HEK293 (cell line): ENCODE results near the gene FAM149B1.
A peak's percentile ranks its signal among the peaks of the same experiment; 100 is the strongest.

Experiments
- CTCF ChIA-PET: fragments of 350-600 bp; formaldehyde crosslinking; extraction: SDS; loops from one replicate; lab custom pipeline; 2021; ENCODE audit warnings: antibody characterized with exemption; lab: Yijun Ruan, JAX
- POLR2A ChIA-PET: fragments of 300-600 bp; formaldehyde crosslinking; extraction: SDS; loops from one replicate; lab custom pipeline; 2020; ENCODE audit warnings: antibody characterized with exemption, inconsistent platforms; lab: Yijun Ruan, JAX
- H3K27ac ChIP-seq: fragments of 200-500 bp; sonication (Bioruptor generic); 2 replicates; pipeline ENCODE4 v1.5.1; 2014; ENCODE audit warnings: low read depth, low read length, control low read depth, inconsistent platforms; ENCODE audit errors: extremely low read depth
- H3K36me3 ChIP-seq, 2 experiments: fragments of 200-500 bp in 1 of 2; sonication (Bioruptor generic) in 1 of 2; 1 replicate in 1 of 2; 2 replicates in 1 of 2; pipeline ENCODE4 v1.5.1; 2014 to 2017; ENCODE audit warnings: inconsistent platforms in 2 of 2, low read length in 2 of 2; ENCODE audit not compliant: control insufficient read depth in 2 of 2, insufficient read depth in 1 of 2
- H3K4me1 ChIP-seq: fragments of 200-500 bp; sonication (Bioruptor generic); 2 replicates; pipeline ENCODE4 v1.5.1; 2014; ENCODE audit warnings: mild to moderate bottlenecking, low read length, inconsistent platforms; ENCODE audit not compliant: control insufficient read depth, insufficient read depth
- H3K4me3 ChIP-seq: 2 replicates; pipeline ENCODE4 v1.5.1; 2011; ENCODE audit warnings: low read depth, mild to moderate bottlenecking, control low read depth, low read length, moderate library complexity
- H3K9me3 ChIP-seq: fragments of 200-500 bp; sonication (Bioruptor generic); 2 replicates; pipeline ENCODE4 v1.5.1; 2014; ENCODE audit warnings: low read depth, low read length, inconsistent platforms; ENCODE audit not compliant: control insufficient read depth, insufficient read depth
- GLI2 ChIP-seq: fragments of 450-650 bp; formaldehyde crosslinking; IDR thresholded peaks from 2 replicates; pipeline ENCODE4; 2017; ENCODE audit warnings: missing biosample characterization, missing genetic modification characterization, low read depth, borderline replicate concordance
- HOXC10 ChIP-seq: sonication (generic); formaldehyde crosslinking; IDR thresholded peaks from 2 replicates; pipeline ENCODE4 v1.8.1; 2023; ENCODE audit warnings: mild to moderate bottlenecking, missing genetic modification reagents
- RBAK ChIP-seq: fragments of 450-650 bp; formaldehyde crosslinking; IDR thresholded peaks from 2 replicates; pipeline ENCODE4 v1.5.1; 2016; ENCODE audit warnings: missing biosample characterization, missing genetic modification characterization
- ZBTB1 ChIP-seq: fragments of 450-650 bp; formaldehyde crosslinking; IDR thresholded peaks from 2 replicates; pipeline ENCODE4 v1.5.1; 2016; ENCODE audit warnings: missing biosample characterization, missing genetic modification characterization
- ZNF239 ChIP-seq: fragments of 450-650 bp; formaldehyde crosslinking; IDR thresholded peaks from 2 replicates; pipeline ENCODE4 v1.5.1; 2016; ENCODE audit warnings: missing biosample characterization, missing genetic modification characterization
- ZNF423 ChIP-seq: fragments of 450-650 bp; formaldehyde crosslinking; IDR thresholded peaks from 2 replicates; pipeline ENCODE4 v1.5.1; 2016; ENCODE audit warnings: missing biosample characterization, missing genetic modification characterization
- ZNF433 ChIP-seq: fragments of 450-650 bp; formaldehyde crosslinking; IDR thresholded peaks from 2 replicates; pipeline ENCODE4 v1.5.1; 2016; ENCODE audit warnings: missing biosample characterization, missing genetic modification characterization, low read depth
- ZNF558 ChIP-seq: fragments of 450-650 bp; formaldehyde crosslinking; IDR thresholded peaks from 2 replicates; pipeline ENCODE4 v1.5.1; 2016; ENCODE audit warnings: missing biosample characterization, missing genetic modification characterization
- ZNF610 ChIP-seq: fragments of 450-650 bp; formaldehyde crosslinking; IDR thresholded peaks from 2 replicates; pipeline ENCODE4 v1.5.1; 2016; ENCODE audit warnings: missing biosample characterization, missing genetic modification characterization, borderline replicate concordance
- ZNF624 ChIP-seq: fragments of 450-650 bp; formaldehyde crosslinking; IDR thresholded peaks from 2 replicates; pipeline ENCODE4 v1.5.1; 2017; ENCODE audit warnings: missing biosample characterization, missing genetic modification characterization
- ZNF629 ChIP-seq: fragments of 450-650 bp; formaldehyde crosslinking; IDR thresholded peaks from 2 replicates; pipeline ENCODE4 v1.5.1; 2017; ENCODE audit warnings: missing biosample characterization, missing genetic modification characterization
- TF ChIP-seq, protein P1 (sequence below): fragments of 450-650 bp; formaldehyde crosslinking; IDR thresholded peaks from 2 replicates; pipeline ENCODE4 v1.5.1; 2017; ENCODE audit warnings: missing biosample characterization, missing genetic modification characterization
- TF ChIP-seq, protein P2 (sequence below): fragments of 450-650 bp; formaldehyde crosslinking; IDR thresholded peaks from 2 replicates; pipeline ENCODE4 v1.5.1; 2017; ENCODE audit warnings: missing biosample characterization, missing genetic modification characterization
- TF ChIP-seq, protein P3 (sequence below): fragments of 450-650 bp; formaldehyde crosslinking; IDR thresholded peaks from 2 replicates; pipeline ENCODE4 v1.5.1; 2016; ENCODE audit warnings: missing biosample characterization, missing genetic modification characterization
- TF ChIP-seq, protein P4 (sequence below): fragments of 450-650 bp; formaldehyde crosslinking; IDR thresholded peaks from 2 replicates; pipeline ENCODE4 v1.5.1; 2016; ENCODE audit warnings: missing biosample characterization, missing genetic modification characterization
- TF ChIP-seq, protein P5 (sequence below): fragments of 450-650 bp; formaldehyde crosslinking; IDR thresholded peaks from 2 replicates; pipeline ENCODE4 v1.5.1; 2017; ENCODE audit warnings: missing biosample characterization, missing genetic modification characterization
- TF ChIP-seq, protein P6 (sequence below): fragments of 450-650 bp; formaldehyde crosslinking; conservative IDR thresholded peaks from 2 replicates; pipeline ENCODE4 v1.5.1; 2016; ENCODE audit warnings: low read depth, missing biosample characterization, missing genetic modification characterization

Gene FAM149B1

DNA sequence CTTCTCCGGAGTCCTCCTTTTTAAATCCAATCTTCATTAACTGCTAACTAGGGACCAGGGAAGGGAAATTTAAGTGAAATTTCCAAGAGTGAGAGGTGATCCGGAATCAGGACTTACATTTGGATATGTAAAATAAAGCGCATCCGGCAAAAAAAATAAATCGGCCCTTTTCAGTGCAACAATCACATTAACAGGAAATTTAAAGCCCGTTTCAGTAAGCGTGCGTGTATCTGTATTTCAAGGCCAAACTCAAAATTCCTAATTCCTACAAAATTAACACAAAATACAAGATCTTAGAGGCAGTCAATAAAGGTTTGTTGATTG, 78.4 kb downstream of the FAM149B1 start (continued):
- TF ChIP-seq, protein P1, sequence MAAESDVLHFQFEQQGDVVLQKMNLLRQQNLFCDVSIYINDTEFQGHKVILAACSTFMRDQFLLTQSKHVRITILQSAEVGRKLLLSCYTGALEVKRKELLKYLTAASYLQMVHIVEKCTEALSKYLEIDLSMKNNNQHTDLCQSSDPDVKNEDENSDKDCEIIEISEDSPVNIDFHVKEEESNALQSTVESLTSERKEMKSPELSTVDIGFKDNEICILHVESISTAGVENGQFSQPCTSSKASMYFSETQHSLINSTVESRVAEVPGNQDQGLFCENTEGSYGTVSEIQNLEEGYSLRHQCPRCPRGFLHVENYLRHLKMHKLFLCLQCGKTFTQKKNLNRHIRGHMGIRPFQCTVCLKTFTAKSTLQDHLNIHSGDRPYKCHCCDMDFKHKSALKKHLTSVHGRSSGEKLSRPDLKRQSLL: no peak
- TF ChIP-seq ZNF610 (tag by site-specific recombination): no peak
- TF ChIP-seq ZBTB1 (tag by site-specific recombination): no peak
- TF ChIP-seq ZNF433: no peak
- no peak for TF ChIP-seq GLI2 (tag by site-specific recombination)
- TF ChIP-seq ZNF558: no peak

DNA sequence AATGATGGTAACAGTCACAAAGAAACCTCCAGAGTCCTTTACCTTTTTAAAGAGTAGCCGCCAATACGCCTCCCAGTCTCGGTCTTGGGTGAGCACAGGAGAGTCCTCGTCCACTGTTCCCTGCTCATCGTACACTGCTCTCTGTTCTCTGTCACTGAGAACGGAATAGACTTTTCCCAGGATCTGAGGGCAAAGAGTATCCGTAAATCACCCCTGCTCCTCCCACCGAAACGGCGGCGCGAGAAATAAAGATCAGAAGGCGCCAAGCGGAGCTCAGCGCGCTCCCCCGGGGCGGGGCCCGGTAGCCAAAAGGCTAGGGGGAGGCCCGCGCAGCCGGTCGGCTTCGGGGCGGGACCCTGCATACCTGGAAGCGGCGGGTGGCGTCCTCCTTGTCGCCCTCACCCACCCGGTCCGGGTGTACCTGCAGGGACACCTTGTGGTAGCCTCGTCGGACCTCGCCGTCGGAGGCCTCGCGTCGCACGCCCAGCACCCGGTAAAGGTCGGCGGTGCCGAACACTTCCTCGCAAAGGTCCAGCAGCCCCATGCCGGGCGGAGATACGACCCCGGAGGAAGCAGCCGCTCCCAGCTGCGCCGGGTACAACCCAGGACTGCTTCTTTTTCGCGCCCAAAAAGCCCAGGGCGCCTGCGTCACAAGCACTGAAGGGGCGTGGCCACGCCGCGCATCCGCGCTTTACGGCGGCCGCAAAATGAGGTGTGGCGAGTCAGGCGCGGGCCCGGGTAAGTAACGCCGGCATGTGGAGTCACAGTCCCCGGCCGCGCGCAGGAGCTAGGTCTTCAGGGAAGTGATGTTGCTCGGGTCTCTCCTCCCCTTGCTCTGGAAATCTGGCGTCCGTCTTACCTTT, 79.0 kb downstream of the FAM149B1 start, which contains the start of gene DNAJC9:
Gene DNAJC9, minus strand, starts transcription at position 610 of the 863 bp plus-strand sequence. Its CDS starts 66 bp downstream, at position 544.
- Histone ChIP-seq H3K4me1 (peaks cover 2% of the 10 kb centered on the region; the same call in 1 of the 2 replicates), H3K9me3 (no peaks in the 10 kb centered on the region), H3K36me3 (peaks cover 26 to 74% of the 10 kb centered on the region in 2 experiments), H3K27ac (peak within 1 kb of the TSS; percentile 96), H3K4me3 (peak within 1 kb of the TSS; percentile 91)
- CTCF ChIA-PET: interaction anchor here (0.6 to 1.0 kb wide), 5 partner anchors 9 to 151 kb away, joined by 3 to 4 read pairs (median 3); no protein-coding TSS in a partner anchor
- POLR2A ChIA-PET: interaction anchor here (0.5 to 4.2 kb wide), 24 partner anchors 9 to 973 kb away, joined by 3 to 23 read pairs (median 6); partner anchors contain the start of genes ANXA7, CFAP70, DDIT4 and ECD
- TF ChIP-seq RBAK (tag by site-specific recombination): no peak
- peak; percentile 28; the same call in 1 of the 2 replicates for TF ChIP-seq HOXC10 (CRISPR knock-in tag)
- TF ChIP-seq, protein P2, sequence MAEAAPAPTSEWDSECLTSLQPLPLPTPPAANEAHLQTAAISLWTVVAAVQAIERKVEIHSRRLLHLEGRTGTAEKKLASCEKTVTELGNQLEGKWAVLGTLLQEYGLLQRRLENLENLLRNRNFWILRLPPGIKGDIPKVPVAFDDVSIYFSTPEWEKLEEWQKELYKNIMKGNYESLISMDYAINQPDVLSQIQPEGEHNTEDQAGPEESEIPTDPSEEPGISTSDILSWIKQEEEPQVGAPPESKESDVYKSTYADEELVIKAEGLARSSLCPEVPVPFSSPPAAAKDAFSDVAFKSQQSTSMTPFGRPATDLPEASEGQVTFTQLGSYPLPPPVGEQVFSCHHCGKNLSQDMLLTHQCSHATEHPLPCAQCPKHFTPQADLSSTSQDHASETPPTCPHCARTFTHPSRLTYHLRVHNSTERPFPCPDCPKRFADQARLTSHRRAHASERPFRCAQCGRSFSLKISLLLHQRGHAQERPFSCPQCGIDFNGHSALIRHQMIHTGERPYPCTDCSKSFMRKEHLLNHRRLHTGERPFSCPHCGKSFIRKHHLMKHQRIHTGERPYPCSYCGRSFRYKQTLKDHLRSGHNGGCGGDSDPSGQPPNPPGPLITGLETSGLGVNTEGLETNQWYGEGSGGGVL (tag by site-specific recombination): peak; percentile 17; the same call in 1 of the 2 replicates
- TF ChIP-seq, protein P3, sequence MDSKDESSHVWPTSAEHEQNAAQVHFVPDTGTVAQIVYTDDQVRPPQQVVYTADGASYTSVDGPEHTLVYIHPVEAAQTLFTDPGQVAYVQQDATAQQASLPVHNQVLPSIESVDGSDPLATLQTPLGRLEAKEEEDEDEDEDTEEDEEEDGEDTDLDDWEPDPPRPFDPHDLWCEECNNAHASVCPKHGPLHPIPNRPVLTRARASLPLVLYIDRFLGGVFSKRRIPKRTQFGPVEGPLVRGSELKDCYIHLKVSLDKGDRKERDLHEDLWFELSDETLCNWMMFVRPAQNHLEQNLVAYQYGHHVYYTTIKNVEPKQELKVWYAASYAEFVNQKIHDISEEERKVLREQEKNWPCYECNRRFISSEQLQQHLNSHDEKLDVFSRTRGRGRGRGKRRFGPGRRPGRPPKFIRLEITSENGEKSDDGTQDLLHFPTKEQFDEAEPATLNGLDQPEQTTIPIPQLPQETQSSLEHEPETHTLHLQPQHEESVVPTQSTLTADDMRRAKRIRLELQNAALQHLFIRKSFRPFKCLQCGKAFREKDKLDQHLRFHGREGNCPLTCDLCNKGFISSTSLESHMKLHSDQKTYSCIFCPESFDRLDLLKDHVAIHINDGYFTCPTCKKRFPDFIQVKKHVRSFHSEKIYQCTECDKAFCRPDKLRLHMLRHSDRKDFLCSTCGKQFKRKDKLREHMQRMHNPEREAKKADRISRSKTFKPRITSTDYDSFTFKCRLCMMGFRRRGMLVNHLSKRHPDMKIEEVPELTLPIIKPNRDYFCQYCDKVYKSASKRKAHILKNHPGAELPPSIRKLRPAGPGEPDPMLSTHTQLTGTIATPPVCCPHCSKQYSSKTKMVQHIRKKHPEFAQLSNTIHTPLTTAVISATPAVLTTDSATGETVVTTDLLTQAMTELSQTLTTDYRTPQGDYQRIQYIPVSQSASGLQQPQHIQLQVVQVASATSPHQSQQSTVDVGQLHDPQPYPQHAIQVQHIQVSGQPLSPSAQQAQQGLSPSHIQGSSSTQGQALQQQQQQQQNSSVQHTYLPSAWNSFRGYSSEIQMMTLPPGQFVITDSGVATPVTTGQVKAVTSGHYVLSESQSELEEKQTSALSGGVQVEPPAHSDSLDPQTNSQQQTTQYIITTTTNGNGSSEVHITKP: peak; percentile 88
- TF ChIP-seq ZNF239 (tag by site-specific recombination): no peak
- TF ChIP-seq, protein P4, sequence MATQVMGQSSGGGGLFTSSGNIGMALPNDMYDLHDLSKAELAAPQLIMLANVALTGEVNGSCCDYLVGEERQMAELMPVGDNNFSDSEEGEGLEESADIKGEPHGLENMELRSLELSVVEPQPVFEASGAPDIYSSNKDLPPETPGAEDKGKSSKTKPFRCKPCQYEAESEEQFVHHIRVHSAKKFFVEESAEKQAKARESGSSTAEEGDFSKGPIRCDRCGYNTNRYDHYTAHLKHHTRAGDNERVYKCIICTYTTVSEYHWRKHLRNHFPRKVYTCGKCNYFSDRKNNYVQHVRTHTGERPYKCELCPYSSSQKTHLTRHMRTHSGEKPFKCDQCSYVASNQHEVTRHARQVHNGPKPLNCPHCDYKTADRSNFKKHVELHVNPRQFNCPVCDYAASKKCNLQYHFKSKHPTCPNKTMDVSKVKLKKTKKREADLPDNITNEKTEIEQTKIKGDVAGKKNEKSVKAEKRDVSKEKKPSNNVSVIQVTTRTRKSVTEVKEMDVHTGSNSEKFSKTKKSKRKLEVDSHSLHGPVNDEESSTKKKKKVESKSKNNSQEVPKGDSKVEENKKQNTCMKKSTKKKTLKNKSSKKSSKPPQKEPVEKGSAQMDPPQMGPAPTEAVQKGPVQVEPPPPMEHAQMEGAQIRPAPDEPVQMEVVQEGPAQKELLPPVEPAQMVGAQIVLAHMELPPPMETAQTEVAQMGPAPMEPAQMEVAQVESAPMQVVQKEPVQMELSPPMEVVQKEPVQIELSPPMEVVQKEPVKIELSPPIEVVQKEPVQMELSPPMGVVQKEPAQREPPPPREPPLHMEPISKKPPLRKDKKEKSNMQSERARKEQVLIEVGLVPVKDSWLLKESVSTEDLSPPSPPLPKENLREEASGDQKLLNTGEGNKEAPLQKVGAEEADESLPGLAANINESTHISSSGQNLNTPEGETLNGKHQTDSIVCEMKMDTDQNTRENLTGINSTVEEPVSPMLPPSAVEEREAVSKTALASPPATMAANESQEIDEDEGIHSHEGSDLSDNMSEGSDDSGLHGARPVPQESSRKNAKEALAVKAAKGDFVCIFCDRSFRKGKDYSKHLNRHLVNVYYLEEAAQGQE (tag by site-specific recombination): peak; percentile 41; the same call in 1 of the 2 replicates
- TF ChIP-seq ZNF624 (tag by site-specific recombination): no peak
- TF ChIP-seq ZNF629: peak; percentile 91
- peak; percentile 85 for TF ChIP-seq ZNF423
- TF ChIP-seq, protein P5, sequence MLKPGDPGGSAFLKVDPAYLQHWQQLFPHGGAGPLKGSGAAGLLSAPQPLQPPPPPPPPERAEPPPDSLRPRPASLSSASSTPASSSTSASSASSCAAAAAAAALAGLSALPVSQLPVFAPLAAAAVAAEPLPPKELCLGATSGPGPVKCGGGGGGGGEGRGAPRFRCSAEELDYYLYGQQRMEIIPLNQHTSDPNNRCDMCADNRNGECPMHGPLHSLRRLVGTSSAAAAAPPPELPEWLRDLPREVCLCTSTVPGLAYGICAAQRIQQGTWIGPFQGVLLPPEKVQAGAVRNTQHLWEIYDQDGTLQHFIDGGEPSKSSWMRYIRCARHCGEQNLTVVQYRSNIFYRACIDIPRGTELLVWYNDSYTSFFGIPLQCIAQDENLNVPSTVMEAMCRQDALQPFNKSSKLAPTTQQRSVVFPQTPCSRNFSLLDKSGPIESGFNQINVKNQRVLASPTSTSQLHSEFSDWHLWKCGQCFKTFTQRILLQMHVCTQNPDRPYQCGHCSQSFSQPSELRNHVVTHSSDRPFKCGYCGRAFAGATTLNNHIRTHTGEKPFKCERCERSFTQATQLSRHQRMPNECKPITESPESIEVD (tag by site-specific recombination): no peak
- TF ChIP-seq, protein P6, sequence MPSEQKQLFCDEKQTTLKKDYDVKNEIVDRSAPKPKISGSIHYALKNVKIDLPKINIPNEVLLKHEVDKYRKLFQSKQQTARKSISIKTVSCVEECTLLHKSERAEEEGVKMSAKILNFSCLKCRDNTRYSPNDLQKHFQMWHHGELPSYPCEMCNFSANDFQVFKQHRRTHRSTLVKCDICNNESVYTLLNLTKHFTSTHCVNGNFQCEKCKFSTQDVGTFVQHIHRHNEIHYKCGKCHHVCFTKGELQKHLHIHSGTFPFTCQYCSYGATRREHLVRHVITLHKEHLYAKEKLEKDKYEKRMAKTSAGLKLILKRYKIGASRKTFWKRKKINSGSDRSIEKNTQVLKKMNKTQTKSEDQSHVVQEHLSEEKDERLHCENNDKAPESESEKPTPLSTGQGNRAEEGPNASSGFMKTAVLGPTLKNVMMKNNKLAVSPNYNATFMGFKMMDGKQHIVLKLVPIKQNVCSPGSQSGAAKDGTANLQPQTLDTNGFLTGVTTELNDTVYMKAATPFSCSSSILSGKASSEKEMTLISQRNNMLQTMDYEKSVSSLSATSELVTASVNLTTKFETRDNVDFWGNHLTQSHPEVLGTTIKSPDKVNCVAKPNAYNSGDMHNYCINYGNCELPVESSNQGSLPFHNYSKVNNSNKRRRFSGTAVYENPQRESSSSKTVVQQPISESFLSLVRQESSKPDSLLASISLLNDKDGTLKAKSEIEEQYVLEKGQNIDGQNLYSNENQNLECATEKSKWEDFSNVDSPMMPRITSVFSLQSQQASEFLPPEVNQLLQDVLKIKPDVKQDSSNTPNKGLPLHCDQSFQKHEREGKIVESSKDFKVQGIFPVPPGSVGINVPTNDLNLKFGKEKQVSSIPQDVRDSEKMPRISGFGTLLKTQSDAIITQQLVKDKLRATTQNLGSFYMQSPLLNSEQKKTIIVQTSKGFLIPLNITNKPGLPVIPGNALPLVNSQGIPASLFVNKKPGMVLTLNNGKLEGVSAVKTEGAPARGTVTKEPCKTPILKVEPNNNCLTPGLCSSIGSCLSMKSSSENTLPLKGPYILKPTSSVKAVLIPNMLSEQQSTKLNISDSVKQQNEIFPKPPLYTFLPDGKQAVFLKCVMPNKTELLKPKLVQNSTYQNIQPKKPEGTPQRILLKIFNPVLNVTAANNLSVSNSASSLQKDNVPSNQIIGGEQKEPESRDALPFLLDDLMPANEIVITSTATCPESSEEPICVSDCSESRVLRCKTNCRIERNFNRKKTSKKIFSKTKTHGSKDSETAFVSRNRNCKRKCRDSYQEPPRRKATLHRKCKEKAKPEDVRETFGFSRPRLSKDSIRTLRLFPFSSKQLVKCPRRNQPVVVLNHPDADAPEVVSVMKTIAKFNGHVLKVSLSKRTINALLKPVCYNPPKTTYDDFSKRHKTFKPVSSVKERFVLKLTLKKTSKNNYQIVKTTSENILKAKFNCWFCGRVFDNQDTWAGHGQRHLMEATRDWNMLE (tag by site-specific recombination): no peak
